Colonic mucosa (tissue), 4 donors: ENCODE data around the gene ESD. TPM values are rescaled to one million over a fixed set of nuclear protein-coding genes. Genes with fewer than 3 reads are reported as not detected.

Experiments
- DNase-seq: peaks from one replicate; pipeline ENCODE4 v3.0.0-alpha.2; 2020
- H3K27ac ChIP-seq: fragments of 200-600 bp; one replicate; pipeline ENCODE4 v1.8.0; 2021
- H3K27me3 ChIP-seq: fragments of 200-600 bp; one replicate; pipeline ENCODE4 v1.8.0; 2021
- H3K36me3 ChIP-seq: fragments of 200-600 bp; one replicate; pipeline ENCODE4 v1.8.0; 2021
- H3K4me1 ChIP-seq: fragments of 200-600 bp; one replicate; pipeline ENCODE4 v1.8.0; 2021; ENCODE audit warnings: mild to moderate bottlenecking
- H3K4me3 ChIP-seq: fragments of 200-600 bp; one replicate; pipeline ENCODE4 v1.8.0; 2021
- H3K9ac ChIP-seq, 2 donors: one replicate each; pipeline ENCODE4 v1.7.0; 2013; ENCODE audit warnings: control low read depth in 2 of 2, low read depth in 2 of 2, low read length in 2 of 2
- H3K9me3 ChIP-seq: fragments of 200-600 bp; one replicate; pipeline ENCODE4 v1.8.0; 2021
- intact Hi-C: fragments of 100-400 bp; cut with DNase I; formaldehyde crosslinking; loops from one replicate; pipeline ENCODE4 v1.14.1; 2022
- total RNA-seq, 2 donors: library from RNA; stranded (reverse); fragmentation: NEBNext Ultra II Directional in 1 of 2; extraction: Animal tissue kit (Norgen Biotek cat#: 25700) in 1 of 2; gene quantifications; one replicate each; pipeline ENCODE4 v1.2.1, GENCODE V29; 2021
- TF ChIP-seq, protein P1 (sequence below): fragments of 200-600 bp; IDR thresholded peaks from one replicate; pipeline ENCODE4 v1.8.0; 2022; ENCODE audit warnings: antibody characterized with exemption, mild to moderate bottlenecking
- donor health status: healthy.
- donor health status: DM: no; HTN: no; CAD: no.
- donor health status: DM: no; HTN: no; CAD: no.

The ESD gene
- total RNA-seq, 2 donors from 2014 or later: 100 to 122 TPM

DNA sequence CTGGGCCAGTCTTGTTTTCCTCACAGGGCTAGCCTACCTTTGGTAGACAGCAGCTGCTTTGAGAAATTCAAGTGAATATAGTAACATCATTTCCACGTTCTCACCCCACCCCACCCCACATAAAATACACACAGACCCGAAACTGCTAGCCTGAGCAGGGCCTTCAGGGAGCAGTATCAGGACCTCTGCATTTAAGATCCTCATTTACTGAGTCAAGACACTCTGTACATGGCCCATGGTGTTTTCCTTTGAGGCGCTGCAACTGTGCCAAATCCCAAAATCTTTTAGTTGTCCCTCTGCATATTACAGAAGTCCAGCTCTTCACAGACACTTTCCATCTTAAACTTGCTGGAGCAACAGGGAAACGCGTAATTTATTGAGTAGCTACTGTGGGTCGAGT lies 43.0 kb downstream of the ESD start:
- no peaks in the 10 kb centered on the region for H3K27me3 ChIP-seq

DNA sequence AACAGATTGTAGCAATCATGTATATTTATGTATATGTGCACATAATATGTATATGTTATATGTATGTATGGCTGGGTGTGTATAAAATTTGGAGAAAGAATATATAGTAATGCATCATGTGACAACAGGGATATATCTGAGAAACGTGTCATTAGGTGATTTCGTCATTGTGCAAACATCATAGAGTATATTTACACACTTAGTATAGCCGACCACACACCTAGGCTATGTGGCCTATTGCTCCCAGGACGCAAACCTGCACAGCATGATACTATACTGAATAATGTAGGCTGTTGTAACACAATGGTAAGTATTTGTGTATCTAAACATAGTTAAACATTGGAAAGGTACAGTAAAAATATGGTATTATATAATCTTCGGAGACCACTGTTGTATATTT lies 43.8 kb downstream of the ESD start:
- H3K9me3 ChIP-seq: no peaks in the 10 kb centered on the region
- intact Hi-C loops: no loop called here
- no peaks in the 10 kb centered on the region for H3K27me3 ChIP-seq
- no peak overlapping the region for H3K4me3 ChIP-seq
- H3K36me3 ChIP-seq: no peaks in the 10 kb centered on the region
- H3K9ac ChIP-seq: no peak overlapping the region
- TF ChIP-seq, protein P1, sequence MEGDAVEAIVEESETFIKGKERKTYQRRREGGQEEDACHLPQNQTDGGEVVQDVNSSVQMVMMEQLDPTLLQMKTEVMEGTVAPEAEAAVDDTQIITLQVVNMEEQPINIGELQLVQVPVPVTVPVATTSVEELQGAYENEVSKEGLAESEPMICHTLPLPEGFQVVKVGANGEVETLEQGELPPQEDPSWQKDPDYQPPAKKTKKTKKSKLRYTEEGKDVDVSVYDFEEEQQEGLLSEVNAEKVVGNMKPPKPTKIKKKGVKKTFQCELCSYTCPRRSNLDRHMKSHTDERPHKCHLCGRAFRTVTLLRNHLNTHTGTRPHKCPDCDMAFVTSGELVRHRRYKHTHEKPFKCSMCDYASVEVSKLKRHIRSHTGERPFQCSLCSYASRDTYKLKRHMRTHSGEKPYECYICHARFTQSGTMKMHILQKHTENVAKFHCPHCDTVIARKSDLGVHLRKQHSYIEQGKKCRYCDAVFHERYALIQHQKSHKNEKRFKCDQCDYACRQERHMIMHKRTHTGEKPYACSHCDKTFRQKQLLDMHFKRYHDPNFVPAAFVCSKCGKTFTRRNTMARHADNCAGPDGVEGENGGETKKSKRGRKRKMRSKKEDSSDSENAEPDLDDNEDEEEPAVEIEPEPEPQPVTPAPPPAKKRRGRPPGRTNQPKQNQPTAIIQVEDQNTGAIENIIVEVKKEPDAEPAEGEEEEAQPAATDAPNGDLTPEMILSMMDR: no peak
- DNase-seq: no peak
- H3K27ac ChIP-seq: no peak overlapping the region
- H3K4me1 ChIP-seq: peaks cover 8% of the 10 kb centered on the region

More for the DNA sequence above, 43.0 kb downstream of the ESD start:
- intact Hi-C loops: no loop called here
- TF ChIP-seq, protein P1: no peak
- no peak for DNase-seq
- Histone ChIP-seq H3K4me3 (no peak overlapping the region), H3K9me3 (no peaks in the 10 kb centered on the region), H3K9ac (no peak overlapping the region), H3K27ac (no peak overlapping the region), H3K4me1 (peaks cover 14% of the 10 kb centered on the region), H3K36me3 (no peaks in the 10 kb centered on the region)

DNA sequence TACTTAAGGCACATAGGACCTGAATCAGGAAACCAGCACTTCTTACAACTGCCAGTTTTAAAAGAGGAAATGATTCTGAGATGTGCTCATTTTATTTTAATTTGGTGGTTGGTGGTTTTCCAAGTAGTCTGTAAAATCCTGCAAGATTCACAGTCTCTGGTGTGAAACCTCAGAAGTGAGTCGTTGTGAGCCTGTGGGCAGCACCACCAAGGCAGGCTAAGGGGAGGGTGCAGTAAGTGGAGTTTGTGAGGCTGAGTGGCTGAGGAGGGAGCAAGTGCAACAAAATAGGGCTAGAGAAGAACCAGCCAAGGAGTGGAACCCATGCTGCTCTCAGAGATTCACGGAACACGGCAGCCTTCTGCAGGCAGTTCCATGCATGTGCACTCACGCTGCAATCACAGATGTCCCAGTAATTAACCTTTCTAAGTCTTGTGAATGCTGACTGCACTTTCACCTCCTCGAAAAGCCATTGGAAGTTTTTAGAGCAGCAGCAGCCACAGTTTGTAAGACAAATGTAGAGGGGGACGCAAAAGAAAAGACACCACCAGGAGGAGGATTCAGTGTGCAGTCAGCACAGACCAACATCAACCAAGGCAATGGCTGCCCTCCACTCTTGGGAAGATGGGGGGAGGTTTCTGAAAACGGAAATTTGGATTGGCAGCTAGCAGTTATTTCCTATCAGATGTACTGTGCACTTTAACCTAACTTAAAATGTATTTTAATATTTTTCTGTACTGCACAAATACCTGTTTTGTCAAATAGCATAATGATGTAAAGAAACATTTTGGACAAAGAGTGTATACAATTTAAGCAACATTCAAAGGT lies 44.9 kb downstream of the ESD start:
- Histone ChIP-seq H3K36me3 (no peaks in the 10 kb centered on the region), H3K27me3 (no peaks in the 10 kb centered on the region), H3K9ac (no peak overlapping the region), H3K27ac (no peak overlapping the region), H3K4me3 (no peak overlapping the region), H3K9me3 (no peaks in the 10 kb centered on the region), H3K4me1 (peaks cover 4% of the 10 kb centered on the region)
- TF ChIP-seq, protein P1: no peak
- no peak for DNase-seq
- intact Hi-C loops: no loop called here

DNA sequence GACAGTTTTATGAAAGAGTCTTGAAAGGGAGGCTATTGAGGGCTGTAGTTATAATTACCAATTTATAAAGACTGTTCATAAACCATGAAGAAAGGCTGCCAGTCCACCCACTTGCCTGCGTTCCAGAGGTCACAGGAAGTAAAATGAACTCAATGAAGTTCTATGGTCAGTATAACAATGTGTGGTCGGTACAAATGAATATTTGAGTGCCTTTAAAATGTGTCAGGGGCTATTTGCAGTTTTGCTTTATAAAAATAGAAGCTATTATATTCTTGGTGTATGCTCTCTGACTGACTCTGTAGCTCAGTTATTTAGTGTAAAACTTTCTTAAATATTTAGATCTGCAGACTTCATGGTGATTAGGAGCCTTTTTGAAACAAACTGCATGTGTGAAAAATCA lies 47.0 kb downstream of the ESD start:
- TF ChIP-seq, protein P1: no peak
- Histone ChIP-seq H3K4me1 (no peaks in the 10 kb centered on the region), H3K9me3 (no peaks in the 10 kb centered on the region), H3K4me3 (no peak overlapping the region), H3K27ac (no peak overlapping the region), H3K27me3 (no peaks in the 10 kb centered on the region), H3K9ac (no peak overlapping the region), H3K36me3 (no peaks in the 10 kb centered on the region)
- intact Hi-C loops: no loop called here
- no peak for DNase-seq

DNA sequence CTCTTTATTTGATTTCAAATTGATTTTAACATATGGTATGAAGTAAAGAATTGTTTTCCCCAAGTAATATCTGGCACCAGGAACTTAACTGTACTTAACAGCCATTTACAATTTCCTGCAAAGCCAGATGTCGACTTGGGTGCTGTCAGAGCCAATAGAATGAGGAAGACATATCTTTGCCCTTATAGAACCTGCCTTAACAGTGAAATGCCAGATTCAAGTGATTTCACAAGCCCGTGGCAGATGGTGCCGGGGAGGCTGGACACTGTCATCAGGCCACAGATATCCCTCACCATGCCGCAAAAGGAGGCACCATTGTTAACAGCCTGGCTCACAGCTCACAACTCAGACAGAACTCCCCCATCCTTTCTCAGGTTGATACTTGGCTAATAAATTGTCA lies 48.7 kb downstream of the ESD start:
- H3K4me1 ChIP-seq: no peaks in the 10 kb centered on the region
- no peak overlapping the region for H3K4me3 ChIP-seq
- H3K9me3 ChIP-seq: no peaks in the 10 kb centered on the region
- no peak overlapping the region for H3K27ac ChIP-seq
- H3K36me3 ChIP-seq: no peaks in the 10 kb centered on the region
- DNase-seq: no peak
- no peak overlapping the region for H3K9ac ChIP-seq
- no peaks in the 10 kb centered on the region for H3K27me3 ChIP-seq
- TF ChIP-seq, protein P1: no peak
- intact Hi-C loops: no loop called here
